ENCODE data around the gene RFC4.

The RFC4 gene

GRCh38 chr3:186824430-186825139, 18.3 kb upstream of the RFC4 start (continued):
- TF ChIP-seq AEBP2 (tag by site-specific recombination; IDR thresholded peaks at IDR 0.05; ENCODE audit: borderline replicate concordance) (no peak), ZNF707 (tag by site-specific recombination; IDR thresholded peaks at IDR 0.05) (no peak), ZNF248 (tag by site-specific recombination; IDR thresholded peaks at IDR 0.05) (no peak), ZNF423 (tag by site-specific recombination; IDR thresholded peaks at IDR 0.05) (0 out of 2 replicates have a peak, but pooled peaks have one; percentile 20), ZNF544 (tag by site-specific recombination; IDR thresholded peaks at IDR 0.05) (no peak), SCRT2 (tag by site-specific recombination; IDR thresholded peaks at IDR 0.05) (no peak), ZSCAN18 (tag by site-specific recombination; IDR thresholded peaks at IDR 0.05) (no peak), ZNF133 (tag by site-specific recombination; IDR thresholded peaks at IDR 0.05) (no peak), KLF8 (tag by site-specific recombination; IDR thresholded peaks at IDR 0.05) (no peak), ZNF571 (tag by site-specific recombination; IDR thresholded peaks at IDR 0.05) (no peak), ZFHX2 (tag by site-specific recombination; conservative IDR thresholded peaks at IDR 0.05) (peak; percentile 76), ZNF132 (tag by site-specific recombination; IDR thresholded peaks at IDR 0.05; ENCODE audit: borderline replicate concordance) (no peak), ZBTB49 (tag by site-specific recombination; IDR thresholded peaks at IDR 0.05; ENCODE audit: low read depth) (no peak), BCL6B (tag by site-specific recombination; IDR thresholded peaks at IDR 0.05) (no peak), REST (tag by site-specific recombination; IDR thresholded peaks at IDR 0.05) (no peak), EGR2 (tag by site-specific recombination; IDR thresholded peaks at IDR 0.05; ENCODE audit: low read depth) (peak; percentile 56), KLF9 (tag by site-specific recombination; IDR thresholded peaks at IDR 0.05; ENCODE audit: low read depth) (no peak), ZIC2 (tag by site-specific recombination; IDR thresholded peaks at IDR 0.05) (peak; percentile 86)

Data from HEK293 (cell line).